ENCODE results near the gene IL1R1. TPM values are rescaled to one million over a fixed set of nuclear protein-coding genes. Genes with fewer than 3 reads are reported as not detected.

Gene IL1R1
- total RNA-seq, 1 experiment from 2014 or later: 0.39 TPM

- Histone ChIP-seq H2BK20ac (ENCODE audit: low read depth, low read length, poor library complexity, severe bottlenecking) (no peak overlapping the region), H4K8ac (replicated peaks; ENCODE audit: insufficient read length, low read depth, low read length) (no peak overlapping the region), H3K18ac (ENCODE audit: insufficient read length, low read depth, low read length) (no peak overlapping the region), H3K79me2 (ENCODE audit: insufficient read depth, low read length) (no peaks in the 10 kb centered on the region), H2BK5ac (ENCODE audit: insufficient read length, low read length) (no peak overlapping the region), H2BK120ac (ENCODE audit: low read depth, low read length, poor library complexity, severe bottlenecking) (no peak overlapping the region), H3K9me3 (ENCODE audit: control insufficient read depth, low read depth, low read length) (no peaks in the 10 kb centered on the region), H2BK12ac (ENCODE audit: insufficient read length, low read depth, low read length) (no peak overlapping the region), H4K5ac (ENCODE audit: insufficient read length, low read depth, low read length) (no peak overlapping the region), H3K14ac (ENCODE audit: insufficient read depth, low read length) (no peak overlapping the region), H3K23ac (ENCODE audit: insufficient read length, low read depth, low read length) (no peak overlapping the region), H2AFZ (ENCODE audit: low read length) (no peak overlapping the region), H3K4me2 (ENCODE audit: insufficient read depth, insufficient read length, low read length) (no peak overlapping the region), H4K91ac (ENCODE audit: insufficient read length, low read depth, low read length) (no peak overlapping the region), H2AK5ac (ENCODE audit: insufficient read length, low read length) (no peak overlapping the region), H3K4ac (ENCODE audit: low read depth, low read length) (no peak overlapping the region), H3K56ac (ENCODE audit: insufficient read length, low read depth, low read length) (no peak overlapping the region), H3T11ph (ENCODE audit: low read length) (no peak overlapping the region), H3K23me2 (ENCODE audit: insufficient read length, low read depth, low read length, poor library complexity, severe bottlenecking) (no peaks in the 10 kb centered on the region), H2BK15ac (ENCODE audit: low read depth, low read length) (no peak overlapping the region), H3K9ac (ENCODE audit: extremely low read depth, insufficient read length, low read length) (no peak overlapping the region), H3K4me1 (ENCODE audit: insufficient read depth, low read length) (no peaks in the 10 kb centered on the region), H3K79me1 (ENCODE audit: insufficient read depth, low read depth, low read length, poor library complexity, severe bottlenecking) (no peaks in the 10 kb centered on the region), H4K20me1 (ENCODE audit: control insufficient read depth, insufficient read depth, insufficient read length) (no peaks in the 10 kb centered on the region), H3K27me3 (ENCODE audit: insufficient read depth, low read length) (peaks cover under 1% of the 10 kb centered on the region), H3K27ac (ENCODE audit: insufficient read length, low read depth, low read length) (no peak overlapping the region)
- Mint-ChIP-seq H3K4me3 (no peak overlapping the region), H3K9me3 (no peaks in the 10 kb centered on the region), H3K4me1 (no peaks in the 10 kb centered on the region; a peak in 1 of 4 replicates), H3K36me3 (ENCODE audit: insufficient read depth in 1 of 3, low read depth in 3 of 3) (no peaks in the 10 kb centered on the region), H3K27ac (no peak overlapping the region), H3K27me3 (ENCODE audit: low read depth) (peaks cover 13% of the 10 kb centered on the region)
- no peak for DNase-seq
- no CpG with 5 or more reads among the region's 5 CpGs for WGBS (ENCODE audit: extremely low coverage, insufficient read length, low lambda C conversion rate)
- TF ChIP-seq CTCF (conservative IDR thresholded peaks at IDR 0.05): no peak
Measured at GRCh38 chr2:102181376-102181775, 38.8 kb downstream of the IL1R1 start.
